ENCODE data around the gene GRID1.

The GRID1 gene

DNA sequence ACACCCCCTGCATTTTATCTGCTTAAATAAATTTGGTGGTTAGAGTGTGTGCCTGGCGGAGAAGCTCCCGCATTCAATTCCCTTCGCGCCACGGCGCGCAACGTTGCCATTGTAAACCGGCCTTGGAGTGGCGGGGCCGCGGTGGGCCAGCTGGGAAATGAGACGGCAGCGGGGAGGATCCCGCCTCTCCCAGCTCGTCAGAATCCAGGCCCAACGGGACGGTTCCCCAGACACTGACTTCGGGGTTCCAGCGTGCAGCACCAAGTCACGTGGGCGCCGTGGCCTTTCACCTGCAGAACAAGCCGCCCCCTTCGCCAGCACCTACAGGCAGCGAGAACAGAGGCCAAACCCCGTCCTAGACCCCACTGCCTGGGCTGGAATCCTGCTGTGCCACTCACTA lies 103.4 kb downstream of the GRID1 start:
- DNase-seq: no peak

- no peak for DNase-seq
Measured at GRCh38 chr10:86262688-86263181, 103.9 kb downstream of the GRID1 start.

DNA sequence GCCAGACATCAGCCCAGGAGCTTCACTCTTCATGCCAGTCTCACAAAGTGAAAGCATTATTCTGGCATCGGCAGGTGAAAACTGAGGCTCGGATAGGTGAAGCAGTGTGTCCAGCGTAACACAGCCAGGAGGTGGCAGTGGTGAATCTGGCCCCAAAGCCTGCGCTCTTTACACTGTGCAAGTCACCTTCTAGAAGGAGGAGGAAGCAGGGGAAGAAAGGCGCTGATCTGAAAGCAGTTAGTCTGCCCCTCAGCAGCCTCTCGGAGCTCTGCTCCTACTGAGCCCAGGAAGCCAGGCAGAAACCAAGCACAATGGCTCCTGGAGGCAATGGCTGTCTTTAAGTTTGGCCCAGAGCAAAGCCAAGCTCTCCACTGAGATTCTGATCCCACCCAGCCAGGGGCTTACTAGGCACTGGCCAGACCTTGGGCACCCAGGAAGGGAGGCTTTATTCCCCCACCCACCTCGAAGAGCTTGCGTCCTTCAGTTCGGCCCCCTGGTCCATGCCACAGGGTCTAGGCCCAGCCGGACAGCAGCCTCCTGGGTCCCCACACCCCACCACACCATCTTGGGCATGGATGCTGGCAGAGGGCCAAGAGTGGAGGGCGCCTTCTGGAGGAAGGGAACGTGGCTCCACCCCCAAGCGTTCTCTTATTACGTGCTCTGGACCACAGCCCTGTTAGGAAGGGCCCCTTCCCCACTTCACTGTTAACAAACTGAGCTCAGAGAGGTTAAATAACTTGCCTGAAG lies 104.5 kb downstream of the GRID1 start:
- DNase-seq: peak; percentile 2

DNA sequence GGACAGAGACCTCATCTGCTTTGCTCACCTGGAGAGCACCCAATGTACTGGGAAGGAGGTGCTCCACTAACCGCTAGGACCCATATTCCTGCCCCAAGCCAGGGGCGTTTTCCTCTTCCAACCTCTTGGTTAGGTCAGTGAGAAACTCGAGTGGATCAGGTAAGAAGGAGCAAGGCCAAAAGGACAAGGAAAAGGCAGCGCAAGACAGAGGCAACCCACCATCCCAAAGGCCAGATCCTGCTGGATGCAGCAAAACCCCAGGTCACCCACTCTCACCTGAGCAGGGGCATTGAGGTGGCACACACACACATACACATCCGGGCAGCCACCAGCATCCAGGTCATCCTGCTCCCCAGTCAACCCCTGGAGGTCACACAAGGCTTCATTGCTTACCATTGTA lies 105.1 kb downstream of the GRID1 start:
- no peak for DNase-seq

DNA sequence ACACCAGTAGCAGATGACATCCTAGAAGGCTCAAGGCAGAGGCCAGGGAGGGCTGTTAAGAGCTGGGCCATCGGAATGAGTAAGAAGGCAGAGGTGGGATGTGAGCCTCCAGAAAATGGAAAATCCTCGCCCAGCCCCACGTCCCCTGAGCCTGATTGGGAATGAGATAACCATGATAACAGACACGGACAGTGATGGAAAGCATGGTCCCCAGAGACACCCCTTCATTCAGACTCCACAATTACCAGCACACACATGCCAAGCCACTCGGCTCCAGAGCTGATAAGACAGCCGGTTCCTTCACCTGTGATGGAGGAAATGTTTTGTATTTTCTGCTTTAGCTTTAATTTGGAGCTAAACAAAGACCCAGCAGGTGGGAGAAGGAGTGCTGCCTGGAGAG lies 106.0 kb downstream of the GRID1 start:
- no peak for DNase-seq

- DNase-seq: no peak
Measured at GRCh38 chr10:86259901-86260562, 106.6 kb downstream of the GRID1 start.

DNA sequence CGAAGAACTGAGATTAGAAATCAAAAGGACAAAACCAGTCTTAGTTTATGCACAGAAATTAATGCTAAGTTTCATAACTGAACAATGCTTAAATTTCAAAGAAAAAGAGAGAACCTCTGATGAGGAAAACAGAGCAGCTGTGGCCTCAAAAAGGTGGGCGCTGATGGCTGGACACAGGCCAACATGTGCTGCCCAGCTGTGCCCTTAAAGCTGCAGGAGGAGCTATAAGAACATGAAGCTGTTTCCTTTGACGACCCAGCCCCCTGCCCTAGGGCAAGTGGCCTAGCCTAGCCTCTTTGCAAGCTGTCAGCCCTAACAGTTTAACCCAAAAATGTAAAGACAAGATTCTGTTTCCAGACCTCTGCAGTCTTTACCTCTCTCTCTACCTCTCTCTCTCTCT lies 107.7 kb downstream of the GRID1 start:
- DNase-seq: no peak

DNA sequence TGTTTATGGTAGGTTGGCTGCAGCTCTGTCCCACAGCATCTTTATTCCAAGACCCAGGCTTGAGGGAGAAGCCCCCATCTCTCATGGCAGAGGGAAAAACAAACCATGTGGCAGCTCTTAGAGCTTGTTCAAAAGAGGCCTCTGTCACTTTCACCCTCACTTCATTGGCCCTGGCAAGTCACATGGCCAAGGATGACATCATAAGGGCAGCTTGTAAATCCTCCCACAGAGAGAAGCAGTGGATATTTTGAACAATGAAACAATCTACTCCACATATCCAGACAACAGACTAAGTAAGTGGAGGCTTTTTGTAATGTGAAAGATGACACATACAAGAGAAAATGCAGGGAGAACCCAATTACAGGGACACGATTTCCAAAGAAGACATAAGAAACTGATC lies 108.1 kb downstream of the GRID1 start:
- no peak for DNase-seq

DNA sequence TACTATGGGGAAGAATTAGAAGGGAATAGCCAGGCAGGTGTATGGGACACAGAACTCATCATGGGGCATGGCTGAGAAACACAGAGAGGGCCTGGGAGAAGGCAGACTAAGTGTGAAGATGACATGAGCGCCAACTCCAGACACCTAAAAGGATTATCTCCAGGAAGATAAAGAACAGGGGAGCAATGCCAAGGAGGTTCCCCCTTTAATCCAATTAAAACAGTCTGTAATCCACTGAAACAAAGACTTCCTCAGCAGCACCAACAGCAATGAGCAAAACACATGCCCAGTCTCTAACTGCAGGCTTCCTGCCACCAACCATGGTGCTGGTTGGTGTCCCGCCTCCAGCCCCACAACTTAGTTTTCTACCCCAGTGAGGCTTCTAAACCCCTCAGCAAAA lies 108.9 kb downstream of the GRID1 start:
- DNase-seq: no peak

DNA sequence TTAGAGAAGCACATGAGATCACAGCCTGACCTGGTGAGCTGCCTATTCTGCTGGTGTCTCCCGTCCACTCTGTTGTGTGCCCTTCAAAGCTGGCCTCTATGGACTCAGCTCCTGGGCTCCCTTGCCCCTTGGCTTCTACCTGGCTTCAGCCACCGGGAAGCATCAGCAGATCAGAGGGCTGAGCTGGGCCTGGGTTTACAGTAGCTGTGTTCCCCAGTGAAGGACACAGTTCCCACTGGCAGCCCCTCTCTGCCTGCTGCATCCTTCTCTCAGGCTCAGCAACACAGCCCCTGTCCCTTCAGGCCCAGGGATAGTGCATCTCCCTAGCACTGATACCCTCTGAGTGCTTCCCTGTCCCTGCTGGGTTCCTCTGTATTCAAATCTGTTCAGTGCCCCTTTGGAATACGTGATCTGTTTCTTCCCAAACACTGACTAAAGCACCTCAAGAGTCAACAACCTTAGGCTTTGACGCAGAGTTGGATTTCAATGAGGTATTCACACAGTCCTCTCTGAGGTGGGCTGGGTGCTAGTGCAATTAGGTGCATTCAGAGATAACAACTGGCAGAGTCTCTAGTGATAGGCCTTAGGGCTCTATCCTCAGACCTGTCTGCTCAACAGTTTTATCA lies 109.8 kb downstream of the GRID1 start:
- no peak for DNase-seq

DNA sequence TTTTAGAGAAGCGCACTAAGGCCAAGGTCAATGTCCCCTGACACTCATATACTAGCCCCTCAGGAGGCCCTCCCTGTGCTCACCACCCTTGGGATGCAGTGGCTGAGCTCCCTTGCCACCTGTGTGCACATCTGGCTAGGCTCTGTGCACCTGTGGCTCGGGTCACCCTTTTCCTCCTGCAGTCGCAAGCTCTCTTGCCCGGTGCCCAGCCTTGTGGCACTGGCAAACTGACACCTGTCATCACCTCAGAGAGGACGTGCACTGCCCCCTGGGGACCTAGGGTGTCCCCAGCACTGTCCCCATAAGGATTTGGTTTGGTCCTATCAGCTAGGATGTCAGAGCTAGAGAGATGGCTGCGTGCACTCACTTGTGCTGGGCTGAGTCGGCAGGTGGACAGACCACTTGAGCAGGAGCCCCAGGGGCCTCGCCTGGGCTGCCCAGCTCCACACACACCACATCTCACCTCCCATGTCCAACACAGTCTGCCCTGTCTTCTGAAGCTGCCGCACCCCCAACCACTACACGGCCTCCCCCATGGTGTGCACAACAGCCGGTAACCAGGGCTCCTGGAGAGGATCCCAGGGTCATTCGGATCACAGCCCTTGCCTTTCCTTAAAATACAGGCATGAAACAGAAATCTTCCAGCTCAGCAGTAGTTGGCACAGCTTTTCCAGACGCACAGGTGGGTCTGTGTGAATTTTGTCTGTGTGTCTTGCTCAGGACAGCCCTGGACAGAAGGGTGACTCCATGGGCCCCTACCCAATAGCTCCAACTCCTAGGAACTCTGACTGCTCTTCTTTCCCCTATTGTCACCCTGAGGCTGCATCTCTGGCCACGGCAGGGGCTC lies 111.0 kb downstream of the GRID1 start:
- DNase-seq: no peak

DNA sequence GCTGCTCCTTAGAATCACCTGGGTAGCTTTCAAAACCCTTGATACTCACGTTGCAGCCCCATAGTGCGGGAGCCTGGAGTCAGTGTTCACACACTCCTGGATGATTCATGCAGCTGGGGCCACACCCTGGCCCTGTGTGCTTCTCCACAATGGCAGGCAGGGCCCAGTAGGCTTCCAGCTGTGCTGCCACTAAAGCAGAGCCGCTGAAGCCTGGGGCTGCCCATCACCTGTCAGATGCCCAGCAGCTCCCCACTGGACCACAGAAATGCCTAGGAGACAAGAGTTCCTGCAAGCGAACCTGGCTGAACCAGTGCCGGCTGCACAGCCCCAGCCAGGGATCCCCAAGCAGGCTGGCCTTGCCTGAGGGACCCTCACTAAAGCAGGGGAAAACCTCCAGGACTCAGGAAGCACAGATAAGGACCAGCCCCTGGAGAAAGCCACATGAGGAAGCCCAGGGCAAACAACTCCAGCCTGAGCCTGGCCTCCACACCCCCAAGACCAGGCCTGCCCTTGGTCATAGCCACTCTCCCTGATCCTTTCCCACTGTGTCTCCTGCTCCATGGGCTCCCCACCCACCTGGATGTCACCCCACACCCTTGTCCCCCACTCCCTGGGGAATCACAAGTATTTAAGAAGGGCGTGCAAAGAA lies 111.9 kb downstream of the GRID1 start:
- DNase-seq: no peak

- DNase-seq: no peak
Measured at GRCh38 chr10:86254081-86254480, 112.5 kb downstream of the GRID1 start.

GRCh38 chr10:86253091-86254072 lies 113.2 kb downstream of the GRID1 start:
- DNase-seq: no peak

- DNase-seq: no peak
Measured at GRCh38 chr10:86252556-86252955, 114.0 kb downstream of the GRID1 start.

- DNase-seq: no peak
Measured at GRCh38 chr10:86252079-86252478, 114.5 kb downstream of the GRID1 start.

DNA sequence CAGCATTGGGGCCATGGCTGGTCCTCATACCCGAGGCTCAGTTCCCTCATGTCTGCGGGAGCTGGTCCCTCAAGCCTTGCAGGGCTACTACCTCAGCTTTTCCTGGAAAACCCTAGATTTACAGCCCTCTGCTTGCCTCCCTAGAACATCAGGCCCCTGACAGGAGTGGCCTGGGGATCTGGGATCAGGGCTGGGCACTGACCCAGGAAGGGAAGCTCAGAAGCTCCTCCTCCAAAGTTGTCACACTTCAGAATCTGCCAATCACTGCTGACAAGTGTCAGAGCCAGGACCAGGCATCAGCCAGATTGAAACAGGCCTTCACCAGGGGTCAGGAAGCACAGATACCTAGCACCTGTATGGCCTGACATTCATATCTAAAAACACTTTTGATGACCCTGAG lies 115.2 kb downstream of the GRID1 start:
- DNase-seq: no peak

- DNase-seq: no peak
Measured at GRCh38 chr10:86250399-86250798, 116.2 kb downstream of the GRID1 start.

DNA sequence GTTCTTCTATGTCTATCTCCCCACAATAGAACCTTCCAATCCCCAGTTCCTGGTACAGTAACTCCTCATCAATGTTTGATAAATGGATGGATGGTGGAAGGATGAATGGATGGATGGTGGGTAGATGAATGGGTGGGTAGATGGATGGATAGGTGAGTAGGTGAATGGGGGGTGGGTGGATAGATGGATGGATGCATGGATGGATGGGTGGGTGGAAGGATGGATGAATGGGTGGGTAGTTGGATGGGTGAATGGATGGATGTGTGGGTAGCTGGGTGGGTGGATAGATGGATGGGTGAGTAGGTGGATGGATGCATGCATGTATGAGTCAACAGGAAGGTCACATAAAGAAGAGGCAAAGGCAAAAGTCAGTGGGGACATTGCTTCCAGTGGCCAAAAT lies 116.8 kb downstream of the GRID1 start:
- DNase-seq: no peak

GRCh38 chr10:86248062-86248461 lies 118.5 kb downstream of the GRID1 start:
- DNase-seq: no peak

- DNase-seq: no peak
Measured at GRCh38 chr10:86247588-86247987, 119.0 kb downstream of the GRID1 start.
